Fibroblast of villous mesenchyme (primary cell): Measurements from ENCODE around the gene CPAMD8. TPM values are rescaled to one million over a fixed set of nuclear protein-coding genes. Genes with fewer than 3 reads are reported as not detected.
"Not testable (repeated sequence)": the region's sequence is repeated elsewhere in the genome, so short reads cannot be mapped to it uniquely, and the experiment has no call there.

Experiments used
- DNase-seq: peaks from one replicate; pipeline ENCODE4 v3.0.0-alpha.2; 2010; ENCODE audit warnings: low read depth
- H3K4me3 ChIP-seq: 2 replicates; pipeline ENCODE4 v1.5.1; 2011; ENCODE audit warnings: low read depth, mild to moderate bottlenecking, low read length
- total RNA-seq: library from RNA; depleted of rRNA; stranded (reverse); fragments of >200 nt; gene quantifications from 2 replicates; pipeline ENCODE4 v1.2.3, GENCODE V29; 2012
- TF ChIP-seq, protein P1 (sequence below): IDR thresholded peaks from 2 replicates; pipeline ENCODE4 v1.5.1; 2012; ENCODE audit warnings: low read depth, mild to moderate bottlenecking, low read length; ENCODE audit not compliant: insufficient read depth

The CPAMD8 gene
- total RNA-seq, 1 donor, result 0.43 TPM

DNA sequence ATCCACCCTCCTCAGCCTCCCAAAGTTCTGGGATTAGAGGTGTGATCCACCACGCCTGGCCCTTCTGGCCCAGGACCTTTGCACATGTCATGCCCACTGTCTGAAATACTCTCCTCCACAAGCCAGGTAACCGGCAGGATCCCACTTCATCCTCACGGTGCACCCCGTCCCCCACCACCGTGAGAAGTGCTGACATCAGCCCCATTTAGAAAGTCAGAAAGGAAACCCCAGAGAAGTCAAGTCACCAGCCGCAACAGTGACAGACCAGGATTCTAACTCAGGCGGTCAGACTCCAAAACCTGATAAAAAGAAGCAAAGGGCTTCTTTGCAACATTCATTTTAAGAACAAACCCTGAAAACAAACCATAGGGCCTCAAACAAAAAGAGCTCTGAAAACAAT is 3.9 kb downstream of the CPAMD8 start:
- no peak for DNase-seq
- TF ChIP-seq, protein P1, sequence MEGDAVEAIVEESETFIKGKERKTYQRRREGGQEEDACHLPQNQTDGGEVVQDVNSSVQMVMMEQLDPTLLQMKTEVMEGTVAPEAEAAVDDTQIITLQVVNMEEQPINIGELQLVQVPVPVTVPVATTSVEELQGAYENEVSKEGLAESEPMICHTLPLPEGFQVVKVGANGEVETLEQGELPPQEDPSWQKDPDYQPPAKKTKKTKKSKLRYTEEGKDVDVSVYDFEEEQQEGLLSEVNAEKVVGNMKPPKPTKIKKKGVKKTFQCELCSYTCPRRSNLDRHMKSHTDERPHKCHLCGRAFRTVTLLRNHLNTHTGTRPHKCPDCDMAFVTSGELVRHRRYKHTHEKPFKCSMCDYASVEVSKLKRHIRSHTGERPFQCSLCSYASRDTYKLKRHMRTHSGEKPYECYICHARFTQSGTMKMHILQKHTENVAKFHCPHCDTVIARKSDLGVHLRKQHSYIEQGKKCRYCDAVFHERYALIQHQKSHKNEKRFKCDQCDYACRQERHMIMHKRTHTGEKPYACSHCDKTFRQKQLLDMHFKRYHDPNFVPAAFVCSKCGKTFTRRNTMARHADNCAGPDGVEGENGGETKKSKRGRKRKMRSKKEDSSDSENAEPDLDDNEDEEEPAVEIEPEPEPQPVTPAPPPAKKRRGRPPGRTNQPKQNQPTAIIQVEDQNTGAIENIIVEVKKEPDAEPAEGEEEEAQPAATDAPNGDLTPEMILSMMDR, result no peak
- no peak overlapping the region for H3K4me3 ChIP-seq

DNA sequence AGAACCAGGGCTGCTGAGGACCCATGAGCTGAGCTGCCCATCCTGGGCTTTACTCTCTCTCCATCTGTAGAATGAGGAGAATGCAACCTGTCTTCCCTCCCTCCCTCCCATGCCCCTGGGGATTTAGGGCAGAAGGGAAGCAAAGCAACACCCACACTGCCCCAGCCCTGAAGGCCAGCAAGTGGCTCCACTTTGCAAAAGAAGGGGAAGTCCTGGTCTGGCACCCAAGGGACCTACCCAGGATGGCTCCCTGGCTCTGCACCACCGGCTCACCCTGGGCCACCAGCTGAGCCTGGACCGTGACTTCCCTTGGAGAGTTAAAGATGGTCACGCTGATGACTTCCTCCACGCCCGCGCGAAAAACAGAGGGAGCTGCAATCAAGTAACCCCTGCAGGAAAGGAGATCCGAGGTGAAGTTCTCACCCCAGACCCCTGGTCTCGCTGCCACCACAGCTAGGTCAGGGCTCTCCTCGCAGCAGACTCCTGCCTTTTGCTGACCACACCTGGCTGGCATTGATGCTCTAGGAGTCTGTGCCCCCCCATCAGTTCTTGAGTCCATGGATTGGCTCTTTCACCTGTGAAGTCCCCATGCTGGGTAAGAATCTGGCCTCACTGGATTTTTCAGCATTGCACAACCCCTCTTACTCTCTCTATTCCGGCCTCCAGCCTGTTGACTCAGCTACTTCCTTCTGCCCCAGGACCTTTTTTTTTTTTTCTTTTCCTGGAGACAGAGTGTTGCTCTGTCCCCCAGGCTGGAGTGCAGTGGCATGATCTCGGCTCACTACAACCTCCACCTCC is 4.6 kb downstream of the CPAMD8 start:
- TF ChIP-seq, protein P1, result no peak
- DNase-seq, result peak; percentile 23
- no peak overlapping the region for H3K4me3 ChIP-seq

DNA sequence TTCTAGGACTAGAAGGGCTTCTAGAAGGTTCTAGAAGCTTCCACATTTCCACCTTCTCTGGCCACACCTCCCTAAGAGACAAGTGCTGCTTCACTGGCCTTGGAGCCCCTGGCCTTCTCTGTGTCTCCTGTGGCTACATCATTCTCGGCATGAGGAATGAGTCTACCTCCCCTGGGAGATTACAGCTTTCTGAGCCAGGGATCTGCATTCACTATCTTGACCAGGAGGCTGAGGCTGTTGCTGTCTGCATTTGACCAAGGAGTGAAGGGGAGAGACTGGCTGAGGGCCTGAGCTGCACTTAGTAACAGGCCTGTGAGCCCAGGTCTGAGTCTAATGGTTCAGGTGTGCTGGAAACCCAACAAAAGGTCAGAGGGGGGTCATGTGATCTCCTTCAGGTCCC is 5.3 kb downstream of the CPAMD8 start:
- no peak overlapping the region for H3K4me3 ChIP-seq
- DNase-seq, result no peak
- TF ChIP-seq, protein P1, result no peak

DNA sequence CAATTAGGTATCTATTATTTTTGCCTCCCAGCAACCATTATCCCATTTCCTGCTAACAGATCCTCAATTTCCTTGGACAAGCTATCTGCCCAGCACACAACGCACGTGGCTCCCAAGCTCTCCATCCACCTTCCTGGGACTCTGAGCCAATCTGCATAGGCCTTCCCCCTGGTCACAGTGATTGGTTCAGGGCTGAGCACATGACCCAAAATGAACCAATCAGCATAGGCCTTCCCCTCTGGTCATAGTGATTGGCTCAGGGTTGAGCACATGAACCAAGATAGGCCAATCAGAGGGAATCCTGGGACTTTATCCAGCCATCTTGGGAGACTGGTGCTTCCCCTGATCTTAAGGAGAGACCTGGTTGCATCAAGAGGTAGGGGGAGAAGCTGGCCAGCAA is 5.8 kb downstream of the CPAMD8 start:
- H3K4me3 ChIP-seq, result no peak overlapping the region
- DNase-seq, result no peak
- TF ChIP-seq, protein P1, result no peak

DNA sequence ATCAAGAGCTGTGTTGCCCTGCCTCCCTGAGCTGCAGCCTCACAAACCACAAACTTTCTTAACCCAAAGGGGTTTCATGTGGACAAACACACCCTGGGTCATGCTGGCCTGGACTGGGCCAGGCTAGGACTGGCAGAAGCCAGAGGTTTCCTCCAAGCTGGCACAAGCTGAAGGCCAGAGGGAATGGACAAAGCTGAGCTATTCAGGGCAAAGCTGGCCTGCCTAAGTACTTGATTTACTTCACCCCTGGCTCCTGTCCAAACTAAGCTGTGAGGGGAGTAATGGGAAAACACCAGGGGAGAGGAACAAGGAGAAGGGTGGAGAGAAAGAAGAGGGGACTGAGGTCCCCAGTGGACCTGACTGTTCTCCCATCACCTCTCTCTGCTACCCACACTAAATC is 6.2 kb downstream of the CPAMD8 start:
- TF ChIP-seq, protein P1, result no peak
- H3K4me3 ChIP-seq, result no peak overlapping the region
- DNase-seq, result no peak

DNA sequence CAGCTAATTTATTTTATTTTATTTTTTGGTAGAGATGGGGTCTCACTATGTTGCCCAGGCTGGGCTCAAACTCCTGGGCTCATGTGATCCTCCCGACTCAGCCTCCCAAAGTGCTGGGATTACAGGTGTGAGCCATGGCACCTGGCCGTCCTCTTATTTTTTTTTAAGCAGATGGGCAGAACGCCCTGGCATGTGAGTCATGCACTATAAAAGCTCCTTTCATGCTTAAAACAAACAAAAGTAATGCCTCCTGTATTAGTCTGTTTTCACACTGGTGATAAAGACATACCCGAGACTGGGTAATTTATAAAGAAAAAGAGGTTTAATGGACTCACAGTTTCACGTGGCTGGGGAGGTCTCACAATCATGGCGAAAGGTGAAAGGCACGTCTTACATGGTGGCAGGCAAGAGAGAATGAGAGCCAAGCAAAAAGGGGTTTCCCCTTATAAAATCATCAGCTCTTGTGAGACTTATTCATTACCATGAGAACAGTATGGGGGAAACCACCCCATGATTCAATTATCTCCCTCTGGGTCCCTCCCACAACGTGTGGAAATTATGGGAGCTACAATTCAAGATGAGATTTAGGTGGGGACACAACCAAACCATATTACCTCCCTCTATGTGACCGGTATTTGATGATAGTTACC is 12.3 kb downstream of the CPAMD8 start:
- DNase-seq, H3K4me3 ChIP-seq: not testable (repeated sequence)

DNA sequence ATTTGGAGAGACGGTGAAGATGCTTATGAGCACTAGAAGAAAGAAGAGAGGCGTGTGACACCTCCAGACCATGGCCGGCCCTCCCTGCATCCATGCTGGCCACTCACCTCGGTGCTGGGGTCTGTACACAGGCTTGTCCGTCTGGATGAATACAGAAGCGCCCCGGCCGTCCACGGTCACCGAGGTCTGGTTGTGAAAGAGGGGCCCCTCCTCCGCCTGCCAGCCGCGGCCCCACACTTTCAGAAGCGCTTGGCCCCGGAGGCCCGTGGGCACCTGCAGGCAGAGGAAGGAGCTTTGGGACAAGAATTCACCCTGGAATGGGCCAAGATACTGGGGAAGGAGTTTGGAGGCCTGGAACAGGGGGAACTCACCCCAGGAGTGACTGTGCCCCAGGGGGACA is 15.1 kb downstream of the CPAMD8 start:
- no peak overlapping the region for H3K4me3 ChIP-seq
- DNase-seq, result no peak
- TF ChIP-seq, protein P1, result no peak
